Stimulated activated CD8-positive, alpha-beta memory T cell treated with anti-CD3 and anti-CD28 coated beads, Interleukin-12 subunit alpha, Interleukin-12 subunit beta, amount 100 ng/mL, for 4 hours (primary cell): ENCODE data around the gene OAF.
"Not testable (repeated sequence)": the region's sequence is repeated elsewhere in the genome, so short reads cannot be mapped to it uniquely, and the experiment has no call there.

Experiments
- DNase-seq: peaks from one replicate; pipeline ENCODE4 v3.0.0-alpha.2; 2020; ENCODE audit warnings: low read depth

OAF gene

DNA sequence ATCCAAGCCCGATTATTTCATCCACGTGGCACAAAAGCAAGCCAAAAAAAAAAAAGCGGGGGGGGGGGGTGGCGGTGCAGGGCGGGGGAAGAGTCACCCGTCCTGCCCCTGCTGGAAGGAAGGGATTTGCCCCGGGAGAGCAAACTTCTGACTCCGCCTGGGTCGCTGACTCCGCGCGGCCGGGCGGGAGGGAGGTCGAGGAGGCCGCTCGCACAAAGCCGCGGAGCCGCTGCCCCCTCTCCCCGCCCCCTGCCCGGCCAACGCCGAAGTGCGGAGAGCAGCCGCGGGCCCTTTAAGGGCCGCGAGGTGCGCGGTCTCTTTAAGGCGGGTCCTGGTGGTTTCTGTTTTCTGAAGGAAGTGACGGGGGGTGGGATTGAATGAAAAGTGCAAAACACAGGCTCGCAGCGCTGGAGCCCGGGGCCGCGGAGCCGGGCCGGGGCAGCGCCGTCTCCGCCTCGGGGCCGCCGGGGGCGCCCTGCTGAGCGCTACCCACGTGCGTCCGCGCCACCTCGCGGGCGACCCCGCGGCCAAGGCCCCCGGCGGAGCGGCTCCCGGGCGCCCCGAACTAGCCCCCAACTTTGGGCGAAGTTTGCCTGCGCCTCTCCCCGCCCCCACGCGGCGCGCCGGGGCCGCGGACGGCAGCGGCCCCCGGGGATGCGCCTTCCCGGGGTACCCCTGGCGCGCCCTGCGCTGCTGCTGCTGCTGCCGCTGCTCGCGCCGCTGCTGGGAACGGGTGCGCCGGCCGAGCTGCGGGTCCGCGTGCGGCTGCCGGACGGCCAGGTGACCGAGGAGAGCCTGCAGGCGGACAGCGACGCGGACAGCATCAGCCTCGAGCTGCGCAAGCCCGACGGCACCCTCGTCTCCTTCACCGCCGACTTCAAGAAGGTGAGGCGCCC is at the start of gene OAF:
TSS of gene OAF (plus strand) at position 407 of the 896 bp plus-strand sequence. CDS start at position 655, 248 bp downstream.
- peak; percentile 37 for DNase-seq

DNA sequence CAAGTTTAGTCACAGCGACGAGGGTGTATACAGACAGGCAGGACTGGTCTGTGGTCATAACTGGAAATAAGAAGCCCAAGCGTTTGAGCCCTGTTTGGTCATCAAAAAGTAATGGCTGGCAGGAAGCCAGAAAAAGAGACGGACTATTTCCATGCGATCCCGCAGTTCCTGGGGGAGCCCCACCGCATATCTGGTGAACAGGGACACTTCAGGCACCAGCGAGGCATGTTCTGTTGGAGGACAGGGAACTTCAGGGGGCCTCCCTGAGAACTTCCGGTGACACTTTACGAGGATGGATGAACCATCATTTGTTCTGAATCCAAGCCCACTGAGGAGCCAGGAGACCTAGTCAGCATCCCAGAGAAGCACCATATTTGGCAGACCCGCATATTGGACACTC is 43.2 kb upstream of the OAF start:
- no peak for DNase-seq

DNA sequence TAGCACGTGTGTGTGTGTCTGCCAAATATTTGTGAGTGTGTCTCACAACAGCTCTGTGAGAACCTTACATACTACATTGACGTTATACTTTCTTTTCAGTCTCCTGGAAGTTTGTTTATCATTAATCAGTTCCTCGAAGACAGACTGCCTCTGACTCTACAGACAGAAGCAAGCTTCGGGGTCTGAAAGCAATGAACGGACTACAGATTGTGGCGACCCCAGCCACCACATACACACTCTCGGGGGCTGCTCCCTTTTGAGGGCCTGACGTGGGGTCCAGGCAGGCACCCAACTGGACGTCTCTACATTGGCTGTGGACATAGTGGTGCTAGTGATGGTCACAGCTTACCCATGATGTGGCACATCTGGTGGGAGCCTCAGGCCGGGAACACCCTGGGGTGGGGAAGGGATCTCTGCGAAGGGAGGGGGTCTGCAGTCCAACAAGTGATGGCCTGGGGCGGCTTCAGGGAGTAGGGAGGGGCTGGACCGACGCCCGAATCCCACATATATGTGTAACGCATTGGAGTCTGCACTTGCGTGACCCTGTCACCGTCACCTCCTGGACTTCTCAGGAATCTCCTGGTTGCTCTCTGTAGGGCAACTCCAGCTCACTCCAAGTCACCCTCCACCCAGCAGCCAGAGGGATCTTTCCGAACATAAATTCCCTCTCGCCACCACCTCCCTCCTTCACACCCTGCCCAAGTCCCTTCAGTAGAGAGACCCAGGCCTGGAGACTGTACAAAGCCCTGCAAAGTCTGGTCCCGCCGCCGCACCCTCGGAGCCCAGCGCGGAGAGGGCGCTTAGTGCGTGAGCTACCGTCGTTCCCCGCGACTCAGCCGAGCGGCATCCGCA is 42.5 kb upstream of the OAF start:
- no peak for DNase-seq

DNA sequence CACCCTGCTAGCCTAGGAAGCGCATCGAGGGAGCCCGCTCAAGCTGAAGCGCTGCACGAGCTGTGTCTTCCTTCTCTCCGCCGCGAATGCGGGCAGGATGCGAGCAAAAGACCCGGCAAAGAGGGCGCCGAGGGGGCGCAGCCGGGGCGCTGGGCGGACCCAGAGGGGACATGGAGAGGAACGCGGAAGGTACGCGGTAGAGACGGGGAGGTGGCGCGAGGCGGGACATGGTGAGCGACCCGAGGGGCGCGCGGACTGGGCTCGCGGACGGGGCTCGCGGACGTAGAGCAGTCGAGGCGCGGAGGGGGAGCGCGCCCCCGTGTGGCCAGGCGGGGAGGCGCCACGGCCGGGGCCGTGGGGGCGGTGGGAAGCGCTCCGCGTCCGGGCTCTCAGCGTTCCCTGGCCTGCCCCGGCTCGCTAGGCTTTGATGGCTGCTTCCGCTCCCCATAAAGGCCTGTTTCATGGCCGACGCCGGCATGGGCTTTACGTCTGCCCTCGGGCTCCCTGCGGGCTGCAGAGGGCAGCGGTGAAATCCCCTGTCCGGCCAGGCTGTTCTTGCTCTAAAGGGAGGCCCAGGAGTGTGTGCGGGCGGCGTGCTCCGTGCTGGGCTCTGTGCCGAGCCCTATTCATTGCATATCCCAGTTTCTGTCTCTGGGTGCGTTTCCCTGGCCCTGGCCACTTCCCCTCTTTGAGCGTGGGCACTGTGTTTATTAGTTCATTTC is 41.7 kb upstream of the OAF start:
- DNase-seq: peak; percentile 33

DNA sequence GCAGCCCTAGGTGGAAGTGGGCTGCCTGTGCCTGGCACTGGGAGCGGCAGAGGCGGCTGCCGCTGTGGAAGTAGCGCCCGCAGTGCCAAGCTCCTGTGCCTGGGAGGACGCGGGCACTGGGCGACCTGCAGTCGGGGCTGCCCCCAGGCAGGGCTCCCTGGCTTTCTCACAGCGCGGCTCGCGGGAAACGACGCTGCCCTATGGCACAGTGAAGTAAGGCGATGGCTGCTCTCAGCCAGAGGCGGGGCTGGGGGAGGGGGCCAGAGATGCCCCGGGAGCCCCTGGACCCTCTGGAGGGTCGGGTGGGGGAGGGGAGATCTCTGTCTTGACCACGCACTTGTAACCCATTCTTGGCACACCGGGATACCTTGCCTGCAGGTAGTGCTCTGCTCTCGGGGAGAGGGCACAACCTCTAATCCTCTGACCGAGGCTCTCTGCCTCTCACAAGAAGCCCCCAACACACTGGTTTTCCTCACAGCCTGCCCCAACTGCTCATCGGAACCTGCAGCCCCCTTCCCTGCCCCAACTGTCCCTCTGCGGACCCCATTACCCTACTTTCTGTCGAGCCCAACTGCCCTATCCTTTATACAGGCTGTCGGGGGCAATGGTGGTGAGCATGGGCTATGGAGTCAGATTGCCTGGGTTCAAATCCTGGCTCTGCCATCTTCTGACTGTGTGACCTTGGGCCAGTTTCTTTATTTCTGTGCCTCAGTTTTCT is 40.7 kb upstream of the OAF start:
- DNase-seq: no peak

DNA sequence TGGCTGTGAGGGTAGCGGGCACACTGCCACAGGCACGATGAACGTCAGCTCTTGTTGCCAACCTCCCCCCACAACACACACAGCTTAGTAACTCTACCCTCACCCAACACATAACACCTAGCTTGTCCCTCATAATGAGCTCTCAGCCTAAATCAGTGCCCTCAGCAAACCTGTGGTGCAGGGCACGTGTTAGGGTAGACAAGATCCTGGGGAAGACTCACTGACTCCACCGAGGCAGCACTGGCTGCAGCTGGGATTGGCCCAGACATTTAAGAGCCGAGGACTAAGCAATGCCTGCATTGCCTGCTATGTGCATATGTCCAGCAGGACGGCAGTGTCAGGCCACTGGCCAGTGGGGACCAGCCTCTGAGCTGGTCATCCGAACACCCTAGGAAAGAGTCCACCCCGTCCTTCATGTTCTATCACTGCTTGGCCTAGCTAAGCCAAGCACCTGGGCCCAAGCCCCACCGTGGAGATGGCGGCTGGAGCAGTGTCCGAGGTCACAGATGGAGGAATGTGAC is 40.0 kb upstream of the OAF start:
- DNase-seq: no peak

DNA sequence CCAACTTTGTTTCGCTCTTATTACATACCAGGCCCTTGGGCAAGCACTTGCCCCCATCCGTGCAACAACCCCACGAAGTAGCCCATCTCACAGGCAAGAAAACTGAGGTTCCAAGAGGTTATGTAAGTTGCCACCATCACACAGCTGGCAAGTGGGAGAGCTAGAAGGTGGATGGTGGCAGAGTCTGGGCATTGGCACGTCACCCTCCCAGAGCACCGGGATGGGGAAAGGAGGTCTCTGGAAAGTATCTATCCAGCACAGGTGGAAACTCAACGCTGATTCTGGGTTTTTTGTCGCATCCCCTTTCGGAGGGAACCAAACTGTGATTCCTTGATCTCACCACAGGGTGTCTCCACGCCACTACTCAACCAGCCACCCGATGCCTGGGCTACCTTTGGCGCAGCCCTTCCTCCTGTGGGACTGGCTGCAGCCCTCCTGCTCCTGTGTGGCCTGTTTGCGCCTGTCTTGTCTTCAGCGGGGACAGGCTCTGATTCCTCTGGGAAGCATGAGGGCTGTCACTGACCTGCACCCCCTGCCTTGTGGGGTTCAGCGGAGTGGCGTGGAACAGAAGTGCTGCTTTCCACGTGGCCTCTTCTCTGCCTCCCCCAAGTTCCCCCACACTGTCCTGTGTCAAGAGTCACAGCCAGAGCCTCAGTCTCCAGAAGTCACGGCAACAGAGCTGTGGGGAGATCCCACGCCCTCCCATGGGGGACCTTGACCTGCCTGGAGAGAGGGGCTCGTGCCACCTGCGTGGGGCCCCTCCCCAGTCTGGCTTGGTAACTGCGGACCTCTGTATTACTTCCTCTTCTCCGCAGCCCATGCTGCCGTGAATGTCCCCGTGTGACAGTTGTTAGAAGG is 38.5 kb upstream of the OAF start:
- DNase-seq: no peak

DNA sequence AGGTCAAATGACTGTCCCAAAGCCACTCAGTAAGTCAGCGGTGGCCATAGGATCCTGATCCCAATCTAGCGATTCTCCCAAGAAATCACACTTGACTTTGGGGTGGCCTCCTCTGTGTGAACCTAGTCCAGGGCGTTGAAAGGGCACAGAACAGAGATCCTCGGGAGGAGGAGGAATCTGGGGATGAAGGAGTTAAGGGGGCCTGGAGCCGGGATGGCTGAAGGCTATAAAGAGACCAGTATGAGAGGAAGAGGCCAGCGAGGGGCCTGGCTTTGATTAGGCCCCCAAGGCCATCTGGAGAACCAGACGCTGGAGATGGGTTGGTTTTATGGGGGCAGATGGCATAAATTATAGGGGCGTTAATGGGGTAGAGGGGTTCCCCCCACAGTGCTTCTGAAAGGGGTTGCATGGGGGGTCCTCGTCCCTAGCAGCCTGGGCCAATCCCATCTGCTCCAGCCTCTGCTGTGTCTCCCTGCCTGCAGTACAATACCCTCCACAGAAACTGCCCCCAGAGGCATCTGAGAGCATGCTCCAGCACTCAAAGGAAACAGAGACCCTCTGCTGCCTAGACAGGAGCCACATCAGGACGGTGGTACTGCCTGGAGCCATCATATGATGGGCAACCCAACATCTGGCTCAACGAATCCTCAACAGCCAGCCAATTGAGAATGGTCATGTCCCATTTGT is 37.7 kb upstream of the OAF start:
- DNase-seq: no peak

DNA sequence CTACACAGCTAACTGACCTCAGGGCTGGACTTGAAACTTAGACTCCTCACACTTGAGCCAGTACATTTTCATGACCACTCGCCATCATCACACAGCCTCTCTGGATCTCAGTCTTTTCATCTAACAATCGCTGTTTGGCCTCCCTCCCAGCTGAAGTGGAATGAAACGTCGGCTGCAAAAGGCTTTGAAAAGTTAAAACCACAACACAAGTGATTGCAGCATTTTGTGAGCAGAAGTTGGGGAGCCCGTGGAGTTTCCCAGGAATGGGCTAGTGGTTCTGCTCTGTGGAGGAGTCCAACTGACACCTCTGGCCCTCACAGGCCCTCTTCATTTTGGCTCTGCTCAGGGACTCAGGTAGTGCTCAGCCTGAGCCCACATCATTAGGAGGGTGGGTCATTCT is 37.0 kb upstream of the OAF start:
- DNase-seq: no peak

DNA sequence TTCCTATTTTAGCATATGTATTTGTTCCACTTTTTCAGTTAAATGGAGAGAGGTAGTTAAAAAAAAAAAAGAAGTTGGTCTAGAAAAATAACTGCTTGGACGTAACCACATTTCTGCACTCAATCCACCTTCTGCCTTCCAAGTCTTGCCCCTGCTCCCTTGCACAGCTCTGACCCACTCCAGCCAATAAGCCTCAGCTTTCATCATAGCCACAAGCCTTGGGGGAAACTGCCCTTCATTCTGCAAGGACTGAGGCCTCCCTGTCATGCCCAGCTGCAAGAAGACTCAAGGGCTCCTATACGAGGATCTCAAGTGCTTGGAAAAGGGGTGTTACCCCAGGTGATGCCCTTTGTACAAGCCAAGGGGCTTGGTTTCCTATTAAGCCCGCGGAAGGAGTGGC is 36.0 kb upstream of the OAF start:
- DNase-seq: no peak

DNA sequence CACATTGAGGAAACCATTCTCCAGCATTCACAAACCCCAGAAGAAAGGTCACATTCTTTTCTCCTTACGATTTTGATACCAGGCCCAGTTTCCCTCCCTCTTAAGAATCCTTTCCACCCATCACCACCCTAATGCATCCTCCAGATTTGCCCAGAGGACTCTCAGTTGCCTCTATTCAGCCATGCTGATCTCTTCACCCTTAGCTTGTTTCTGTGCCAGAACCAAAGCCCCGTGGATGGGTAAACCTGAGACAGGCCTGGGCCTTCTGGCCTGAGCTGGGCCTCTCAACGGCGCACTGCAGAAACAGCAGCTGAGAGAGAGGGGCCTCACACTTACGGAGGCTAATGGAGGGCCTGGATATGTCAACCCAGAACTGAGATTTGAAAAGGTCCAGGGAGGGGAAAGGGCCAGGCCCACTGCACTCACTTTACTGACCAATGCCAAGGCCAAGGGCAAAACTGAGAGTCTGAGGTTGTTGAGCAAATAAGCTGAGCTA is 32.2 kb upstream of the OAF start:
- no peak for DNase-seq

DNA sequence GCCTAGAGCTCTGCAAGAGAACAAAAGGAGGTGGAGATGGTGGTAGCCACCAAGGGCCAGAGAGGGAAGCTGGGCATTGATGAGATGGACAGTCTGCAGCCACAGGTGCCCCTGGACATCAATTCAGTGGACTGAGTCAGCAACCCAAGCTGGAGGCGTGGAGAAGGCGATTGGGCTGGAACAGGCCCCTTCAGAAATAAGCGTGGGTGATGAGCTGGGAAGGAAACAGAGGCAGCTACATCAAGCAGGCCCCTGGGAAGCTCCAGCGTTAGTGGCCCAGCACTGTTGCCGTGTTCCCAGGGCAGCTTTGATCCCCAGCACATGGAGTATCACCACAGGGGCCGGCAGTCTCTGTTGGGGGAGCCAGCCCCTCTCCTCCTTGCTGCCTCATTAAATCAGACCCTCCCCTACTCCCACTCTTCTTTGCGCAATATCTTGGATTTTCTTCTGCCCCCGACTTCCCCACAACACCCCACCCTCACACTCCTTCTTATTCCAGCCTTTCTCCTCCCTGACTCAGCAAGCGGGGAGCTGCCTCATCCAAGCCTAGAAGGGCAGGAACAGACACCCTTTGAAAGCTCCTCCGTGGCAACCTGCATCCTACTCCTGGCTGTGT is 31.7 kb upstream of the OAF start:
- no peak for DNase-seq

DNA sequence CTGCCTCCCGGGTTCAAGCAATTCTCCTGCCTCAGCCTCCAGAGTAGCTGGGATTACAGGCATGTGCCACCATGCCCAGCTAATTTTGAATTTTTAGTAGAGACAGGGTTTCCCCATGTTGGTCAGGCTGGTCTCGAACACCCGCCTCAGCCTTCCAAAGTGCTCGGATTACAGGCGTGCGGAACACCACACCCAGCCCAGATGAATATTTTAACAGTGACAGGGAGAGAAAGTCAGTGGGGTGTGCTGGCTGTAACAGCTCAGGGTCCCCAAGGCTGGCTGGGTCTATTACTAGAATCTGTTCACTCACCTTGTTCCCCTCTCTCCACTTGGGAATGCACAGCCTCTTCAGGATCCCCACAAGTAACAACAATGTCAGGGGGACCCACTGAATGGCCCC is 30.8 kb upstream of the OAF start:
- not testable (repeated sequence) for DNase-seq

DNA sequence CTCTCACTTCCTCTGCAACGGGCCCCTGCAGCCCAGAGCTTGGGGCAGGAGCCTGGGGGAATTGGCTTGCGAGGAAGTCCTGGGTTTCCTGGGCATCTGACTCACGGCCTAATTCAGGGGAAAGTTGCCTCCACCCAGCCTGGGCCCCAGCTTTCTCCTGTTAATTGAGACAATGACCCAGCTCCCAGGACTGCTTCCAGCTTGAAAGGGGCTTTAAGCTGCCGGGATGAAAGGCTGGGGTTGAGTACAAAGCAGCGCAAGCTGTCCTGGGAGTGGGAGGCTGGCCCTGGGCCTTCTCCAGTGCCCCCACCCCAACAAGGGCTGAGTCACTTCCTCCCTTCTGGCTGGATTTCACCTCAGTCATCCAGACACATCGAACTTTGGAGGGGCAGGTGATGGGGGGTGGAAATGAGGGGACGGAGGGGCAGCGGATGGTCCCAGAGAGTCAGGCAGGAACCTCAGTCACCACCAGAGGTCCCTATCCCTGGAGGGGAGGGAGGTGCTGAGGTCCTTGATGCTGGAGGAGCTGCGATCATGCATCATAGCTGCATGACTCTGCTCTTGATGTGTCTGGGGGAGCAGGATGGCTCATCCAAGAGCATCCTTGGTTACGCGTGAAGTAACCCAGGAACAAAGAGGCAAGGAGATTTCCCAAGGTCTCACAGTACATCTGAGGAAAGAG is 30.1 kb upstream of the OAF start:
- DNase-seq: no peak

DNA sequence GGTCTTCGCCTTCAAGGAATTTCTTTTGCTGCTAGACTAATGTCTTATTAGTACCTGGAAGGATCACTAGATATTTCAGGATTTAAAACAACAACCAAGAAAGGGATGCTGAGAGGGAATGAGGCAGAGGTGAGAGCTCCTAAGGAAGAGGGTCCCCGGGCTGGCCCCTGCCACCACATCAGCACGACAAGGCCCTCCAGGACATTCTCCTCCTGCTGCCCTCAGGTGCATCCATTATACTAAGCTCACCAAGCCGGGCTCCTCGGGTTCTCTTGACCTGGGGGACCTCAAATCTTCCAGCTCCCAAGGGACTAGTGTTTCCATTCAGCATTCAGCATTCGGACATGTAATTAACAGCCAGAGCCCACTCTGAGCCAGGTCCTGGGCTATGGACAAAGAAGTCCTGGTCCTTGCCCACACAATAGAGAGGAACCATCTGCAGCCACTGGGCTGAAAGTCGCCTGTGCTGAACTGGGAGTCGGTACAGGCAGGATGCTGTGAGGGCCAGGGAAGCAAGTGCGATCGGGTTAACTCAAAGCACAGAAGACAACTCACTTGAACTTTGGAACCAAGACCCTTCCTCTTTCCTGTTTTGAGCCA is 29.4 kb upstream of the OAF start:
- DNase-seq: no peak

DNA sequence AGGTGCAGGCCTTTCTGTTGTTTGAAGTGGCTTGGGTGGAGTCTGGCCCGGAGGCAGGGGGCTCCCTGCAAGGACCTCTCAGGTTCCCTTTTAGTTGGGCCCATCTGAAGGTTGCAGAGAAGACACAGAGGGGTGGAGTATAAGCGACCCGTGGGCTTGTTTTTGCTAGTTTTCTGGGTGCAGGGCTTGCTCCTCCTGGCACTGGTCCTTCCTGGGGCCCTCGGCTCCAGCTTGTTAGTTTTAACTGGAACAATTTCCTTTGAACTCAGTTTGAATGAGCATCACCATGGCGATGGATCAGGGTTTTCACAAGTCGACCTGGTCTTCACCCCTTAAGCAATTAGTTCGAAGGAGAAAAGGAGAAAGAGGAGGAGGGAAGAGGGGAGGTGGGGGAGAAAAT is 28.5 kb upstream of the OAF start:
- no peak for DNase-seq

DNA sequence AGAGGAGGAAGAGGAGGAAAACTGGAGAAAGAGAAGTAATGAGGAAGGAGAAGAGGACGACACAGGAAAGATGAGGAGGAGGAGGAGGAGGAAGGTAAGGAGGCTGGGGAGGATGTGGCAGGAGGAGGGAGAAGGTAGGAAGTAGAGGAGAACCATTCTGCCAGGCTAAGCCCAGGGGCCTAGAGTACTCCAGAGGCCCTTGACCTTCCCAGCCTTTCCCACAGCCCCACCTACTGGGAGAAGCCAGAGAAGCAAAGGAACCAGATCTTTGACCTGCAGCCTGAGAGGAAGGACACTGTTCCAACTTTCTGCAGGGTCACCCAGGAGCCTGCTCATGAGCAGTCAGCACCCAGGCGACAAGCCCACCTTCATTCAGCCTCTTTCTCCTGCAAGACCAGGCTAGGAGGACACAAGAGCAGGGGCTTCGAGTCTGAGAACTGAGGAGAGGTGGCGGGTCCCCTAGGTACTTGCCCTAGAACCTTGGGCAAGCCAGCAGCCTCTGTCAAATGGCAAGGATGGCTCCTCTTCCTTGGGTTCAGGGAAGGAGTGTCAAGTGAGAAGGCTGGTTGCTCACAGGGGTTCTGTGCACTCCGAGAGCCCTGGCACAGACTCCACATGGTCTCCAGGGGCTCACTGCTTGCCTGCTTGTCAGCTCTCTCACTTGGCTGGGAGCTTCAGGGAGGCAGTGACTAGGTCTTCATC is 27.9 kb upstream of the OAF start:
- no peak for DNase-seq

DNA sequence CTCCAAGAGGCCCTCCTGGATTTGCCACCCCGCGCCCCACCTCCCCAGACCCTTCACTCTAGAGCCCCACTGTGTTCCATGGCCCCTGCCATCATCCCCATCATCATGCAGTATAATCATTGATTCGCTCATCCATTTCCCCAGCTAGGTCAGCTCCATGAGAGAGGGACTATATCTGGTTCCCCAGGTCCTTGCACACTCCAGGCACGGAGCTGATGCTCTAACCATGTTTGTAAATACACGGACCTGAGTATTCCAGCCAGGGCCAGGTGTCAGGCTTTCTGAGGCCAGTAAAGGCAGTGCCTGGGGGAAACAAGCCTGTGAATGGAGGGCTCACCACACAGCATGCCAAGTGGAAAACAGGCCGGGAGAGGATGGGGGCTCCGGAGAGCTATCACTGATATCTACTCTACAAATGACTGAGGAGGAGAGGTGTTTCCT is 27.1 kb upstream of the OAF start:
- no peak for DNase-seq
